Measurements from ENCODE around the gene NUB1. TPM values are rescaled to one million over a fixed set of nuclear protein-coding genes. Genes with fewer than 3 reads are reported as not detected.
"Not testable (repeated sequence)": the region's sequence is repeated elsewhere in the genome, so short reads cannot be mapped to it uniquely, and the experiment has no call there.

Gene NUB1
- total and polyA plus RNA-seq, 7 donors = 23.6 to 56.2 (median 46.0) TPM

- no peak overlapping the region for H3K27ac ChIP-seq
- H3K36me3 ChIP-seq (ENCODE audit: insufficient read depth in 1 of 2, low read depth in 1 of 2) = no peaks in the 10 kb centered on the region
- no peak for DNase-seq
- H3K4me1 ChIP-seq = peaks cover 8% of the 10 kb centered on the region
- 92 to 93% (median 92%) methylated on average over 6 of the region's 6 CpGs for WGBS, 3 donors
- H3K27me3 ChIP-seq (ENCODE audit: insufficient read depth in 3 of 3, low read length in 2 of 3) = peaks cover 0 to 18% (median 0%) of the 10 kb centered on the region in 3 donors
- H3K9me3 ChIP-seq = peaks cover 4% of the 10 kb centered on the region
- no peak for TF ChIP-seq CTCF (IDR thresholded peaks at IDR 0.05)
- ATAC-seq = no peak
- intact Hi-C loops (cut with DNase I) = no loop called here
- H3K4me3 ChIP-seq = no peak overlapping the region
Measured at GRCh38 chr7:151299530-151299929, 42.1 kb upstream of the NUB1 start.

GRCh38 chr7:151299940-151300645, 41.5 kb upstream of the NUB1 start:
- intact Hi-C loops (cut with DNase I) = loop anchor here (5.0 to 10.0 kb wide), 5 partner anchors 48 to 178 kb away; no protein-coding TSS in a partner anchor
- DNase-seq = no peak
- Histone ChIP-seq H3K9me3 (peaks cover 4% of the 10 kb centered on the region), H3K4me1 (peaks cover 8% of the 10 kb centered on the region), H3K27ac (no peak overlapping the region), H3K4me3 (no peak overlapping the region), H3K27me3 (ENCODE audit: insufficient read depth in 3 of 3, low read length in 2 of 3) (peaks cover 0 to 18% (median 0%) of the 10 kb centered on the region in 3 donors), H3K36me3 (ENCODE audit: insufficient read depth in 1 of 2, low read depth in 1 of 2) (no peaks in the 10 kb centered on the region)
- no peak for TF ChIP-seq CTCF (IDR thresholded peaks at IDR 0.05)
- 80 to 86% (median 84%) methylated on average over 7 of the region's 7 CpGs for WGBS, 3 donors
- no peak for ATAC-seq

- intact Hi-C loops (cut with DNase I) = loop anchor here (2.0 to 10.0 kb wide), 7 partner anchors 49 to 179 kb away; no protein-coding TSS in a partner anchor
- H3K27ac ChIP-seq = no peak overlapping the region
- no peak for ATAC-seq
- H3K9me3 ChIP-seq = no peaks in the 10 kb centered on the region
- H3K27me3 ChIP-seq (ENCODE audit: insufficient read depth in 3 of 3, low read length in 2 of 3) = peaks cover 0 to 21% (median 1%) of the 10 kb centered on the region in 3 donors
- 79 to 81% (median 81%) methylated on average over 20 of the region's 20 CpGs for WGBS, 3 donors
- TF ChIP-seq CTCF (IDR thresholded peaks at IDR 0.05) = no peak
- H3K36me3 ChIP-seq (ENCODE audit: insufficient read depth in 1 of 2, low read depth in 1 of 2) = no peaks in the 10 kb centered on the region
- no peak overlapping the region for H3K4me3 ChIP-seq
- H3K4me1 ChIP-seq = peaks cover 8% of the 10 kb centered on the region
- DNase-seq = no peak
Measured at GRCh38 chr7:151301471-151302462, 39.8 kb upstream of the NUB1 start.

GRCh38 chr7:151304251-151304650, 37.4 kb upstream of the NUB1 start:
- intact Hi-C loops (cut with DNase I) = loop anchor here (5.0 to 10.0 kb wide), 5 partner anchors 52 to 182 kb away; no protein-coding TSS in a partner anchor
- H3K27me3 ChIP-seq (ENCODE audit: insufficient read depth in 3 of 3, low read length in 2 of 3) = peaks cover 0 to 26% (median 1%) of the 10 kb centered on the region in 3 donors
- not testable (repeated sequence) for H3K4me3 ChIP-seq

More at GRCh38 chr7:151304251-151304650, 37.4 kb upstream of the NUB1 start:
- H3K27ac ChIP-seq; DNase-seq; ATAC-seq; H3K9me3 ChIP-seq; H3K36me3 ChIP-seq (ENCODE audit: insufficient read depth in 1 of 2, low read depth in 1 of 2); H3K4me1 ChIP-seq: not testable (repeated sequence)
- 80 to 81% (median 81%) methylated on average over 16 to 19 of the region's 19 CpGs for WGBS, 3 donors
